HEK293 (cell line): ENCODE data around the gene ALG1.
A peak's percentile ranks its signal among the peaks of the same experiment; 100 is the strongest.

Experiments
- GLIS2 ChIP-seq: fragments of 450-650 bp; formaldehyde crosslinking; IDR thresholded peaks from 2 replicates; pipeline ENCODE4 v1.5.1; 2016; ENCODE audit warnings: missing biosample characterization, missing genetic modification characterization
- KLF1 ChIP-seq: fragments of 450-650 bp; formaldehyde crosslinking; IDR thresholded peaks from 2 replicates; pipeline ENCODE4 v1.5.1; 2016; ENCODE audit warnings: missing biosample characterization, missing genetic modification characterization
- KLF9 ChIP-seq: fragments of 450-650 bp; formaldehyde crosslinking; IDR thresholded peaks from 2 replicates; pipeline ENCODE4 v1.5.1; 2016; ENCODE audit warnings: missing biosample characterization, missing genetic modification characterization, low read depth
- RBAK ChIP-seq: fragments of 450-650 bp; formaldehyde crosslinking; IDR thresholded peaks from 2 replicates; pipeline ENCODE4 v1.5.1; 2016; ENCODE audit warnings: missing biosample characterization, missing genetic modification characterization
- ZBTB20 ChIP-seq: fragments of 450-650 bp; formaldehyde crosslinking; IDR thresholded peaks from 2 replicates; pipeline ENCODE4 v1.5.1; 2016; ENCODE audit warnings: missing biosample characterization, missing genetic modification characterization
- ZBTB48 ChIP-seq: fragments of 450-650 bp; formaldehyde crosslinking; IDR thresholded peaks from 2 replicates; pipeline ENCODE4 v1.5.1; 2016; ENCODE audit warnings: missing biosample characterization, missing genetic modification characterization
- ZFP41 ChIP-seq: fragments of 450-650 bp; formaldehyde crosslinking; IDR thresholded peaks from 2 replicates; pipeline ENCODE4 v1.5.1; 2016; ENCODE audit warnings: missing biosample characterization, missing genetic modification characterization, borderline replicate concordance
- ZNF335 ChIP-seq: fragments of 450-650 bp; formaldehyde crosslinking; conservative IDR thresholded peaks from 2 replicates; pipeline ENCODE4 v1.5.1; 2016; ENCODE audit warnings: missing biosample characterization, missing genetic modification characterization
- ZNF394 ChIP-seq: fragments of 450-650 bp; formaldehyde crosslinking; IDR thresholded peaks from 2 replicates; pipeline ENCODE4 v1.5.1; 2016; ENCODE audit warnings: missing biosample characterization, missing genetic modification characterization, mild to moderate bottlenecking, moderate library complexity, borderline replicate concordance
- ZNF426 ChIP-seq: fragments of 450-650 bp; formaldehyde crosslinking; IDR thresholded peaks from 2 replicates; pipeline ENCODE4 v1.5.1; 2017; ENCODE audit warnings: missing biosample characterization, missing genetic modification characterization, mild to moderate bottlenecking, inconsistent platforms, moderate library complexity
- ZNF670 ChIP-seq: fragments of 450-650 bp; formaldehyde crosslinking; IDR thresholded peaks from 2 replicates; pipeline ENCODE4 v1.5.1; 2016; ENCODE audit warnings: missing biosample characterization, missing genetic modification characterization, low read depth
- ZNF747 ChIP-seq: fragments of 450-650 bp; formaldehyde crosslinking; IDR thresholded peaks from 2 replicates; pipeline ENCODE4 v1.5.1; 2016; ENCODE audit warnings: missing biosample characterization, missing genetic modification characterization
- TF ChIP-seq, protein P1 (sequence below): fragments of 450-650 bp; formaldehyde crosslinking; IDR thresholded peaks from 2 replicates; pipeline ENCODE4 v1.5.1; 2016; ENCODE audit warnings: missing biosample characterization, missing genetic modification characterization
- TF ChIP-seq, protein P2 (sequence below): fragments of 450-650 bp; formaldehyde crosslinking; conservative IDR thresholded peaks from 2 replicates; pipeline ENCODE4 v1.5.1; 2016; ENCODE audit warnings: low read depth, missing biosample characterization, missing genetic modification characterization
- TF ChIP-seq, protein P3 (sequence below): fragments of 450-650 bp; formaldehyde crosslinking; IDR thresholded peaks from 2 replicates; pipeline ENCODE4 v1.5.1; 2016; ENCODE audit warnings: missing biosample characterization, missing genetic modification characterization
- TF ChIP-seq, protein P4 (sequence below): fragments of 450-650 bp; formaldehyde crosslinking; IDR thresholded peaks from 2 replicates; pipeline ENCODE4 v1.5.1; 2017; ENCODE audit warnings: missing biosample characterization, mild to moderate bottlenecking, missing genetic modification characterization, moderate library complexity
- TF ChIP-seq, protein P5 (sequence below): fragments of 450-650 bp; formaldehyde crosslinking; IDR thresholded peaks from 2 replicates; pipeline ENCODE4 v1.5.1; 2016; ENCODE audit warnings: missing biosample characterization, missing genetic modification characterization, borderline replicate concordance
- TF ChIP-seq, protein P6 (sequence below): fragments of 450-650 bp; formaldehyde crosslinking; IDR thresholded peaks from 2 replicates; pipeline ENCODE4 v1.5.1; 2016; ENCODE audit warnings: missing biosample characterization, missing genetic modification characterization
- TF ChIP-seq, protein P7 (sequence below): fragments of 450-650 bp; formaldehyde crosslinking; IDR thresholded peaks from 2 replicates; pipeline ENCODE4 v1.5.0; 2017; ENCODE audit warnings: missing biosample characterization, missing genetic modification characterization, borderline replicate concordance

The ALG1 gene

DNA sequence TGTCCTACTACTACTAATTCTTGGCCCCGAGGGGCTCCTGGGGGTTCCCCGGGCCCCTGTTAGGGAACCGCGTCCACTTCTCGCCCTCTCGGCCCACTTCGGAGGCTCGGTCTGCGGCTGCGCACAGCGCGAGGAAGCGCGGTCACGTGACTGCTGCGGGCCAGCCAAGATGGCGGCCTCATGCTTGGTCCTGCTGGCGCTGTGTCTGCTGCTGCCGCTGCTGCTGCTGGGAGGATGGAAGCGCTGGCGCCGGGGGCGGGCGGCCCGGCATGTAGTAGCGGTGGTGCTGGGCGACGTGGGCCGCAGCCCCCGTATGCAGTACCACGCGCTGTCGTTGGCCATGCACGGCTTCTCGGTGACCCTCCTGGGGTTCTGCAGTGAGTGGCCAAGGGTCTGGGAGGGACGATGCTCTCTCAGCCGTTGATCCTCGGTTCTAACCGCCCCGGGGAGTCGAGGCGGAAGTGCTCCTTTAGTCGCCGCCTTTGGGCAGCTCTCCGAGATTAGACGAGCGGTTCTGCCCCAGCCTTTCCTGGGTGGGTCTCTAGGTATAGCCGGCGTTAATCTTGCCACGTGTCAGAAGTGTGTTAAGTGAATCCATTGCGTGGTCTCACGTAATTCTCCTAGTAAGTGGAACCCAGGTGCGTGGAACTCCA is at the start of gene ALG1 (continued):
- TF ChIP-seq ZNF670 (tag by site-specific recombination) (no peak), ZNF394 (tag by site-specific recombination) (no peak; the same call in 1 of the 2 replicates), ZNF426 (tag by site-specific recombination) (no peak), RBAK (tag by site-specific recombination) (no peak), KLF1 (tag by site-specific recombination) (no peak), KLF9 (tag by site-specific recombination) (peak; percentile 65), ZNF747 (no peak), GLIS2 (no peak), ZFP41 (no peak), ZBTB20 (tag by site-specific recombination) (peak; percentile 35; the same call in 1 of the 2 replicates), ZBTB48 (tag by site-specific recombination) (0 out of 2 replicates have a peak, but pooled peaks have one; percentile 13), ZNF335 (tag by site-specific recombination) (peak; percentile 82)
- TF ChIP-seq, protein P1, sequence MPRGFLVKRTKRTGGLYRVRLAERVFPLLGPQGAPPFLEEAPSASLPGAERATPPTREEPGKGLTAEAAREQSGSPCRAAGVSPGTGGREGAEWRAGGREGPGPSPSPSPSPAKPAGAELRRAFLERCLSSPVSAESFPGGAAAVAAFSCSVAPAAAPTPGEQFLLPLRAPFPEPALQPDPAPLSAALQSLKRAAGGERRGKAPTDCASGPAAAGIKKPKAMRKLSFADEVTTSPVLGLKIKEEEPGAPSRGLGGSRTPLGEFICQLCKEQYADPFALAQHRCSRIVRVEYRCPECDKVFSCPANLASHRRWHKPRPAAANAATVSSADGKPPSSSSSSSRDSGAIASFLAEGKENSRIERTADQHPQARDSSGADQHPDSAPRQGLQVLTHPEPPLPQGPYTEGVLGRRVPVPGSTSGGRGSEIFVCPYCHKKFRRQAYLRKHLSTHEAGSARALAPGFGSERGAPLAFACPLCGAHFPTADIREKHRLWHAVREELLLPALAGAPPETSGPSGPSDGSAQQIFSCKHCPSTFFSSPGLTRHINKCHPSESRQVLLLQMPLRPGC (tag by site-specific recombination): no peak
- TF ChIP-seq, protein P2, sequence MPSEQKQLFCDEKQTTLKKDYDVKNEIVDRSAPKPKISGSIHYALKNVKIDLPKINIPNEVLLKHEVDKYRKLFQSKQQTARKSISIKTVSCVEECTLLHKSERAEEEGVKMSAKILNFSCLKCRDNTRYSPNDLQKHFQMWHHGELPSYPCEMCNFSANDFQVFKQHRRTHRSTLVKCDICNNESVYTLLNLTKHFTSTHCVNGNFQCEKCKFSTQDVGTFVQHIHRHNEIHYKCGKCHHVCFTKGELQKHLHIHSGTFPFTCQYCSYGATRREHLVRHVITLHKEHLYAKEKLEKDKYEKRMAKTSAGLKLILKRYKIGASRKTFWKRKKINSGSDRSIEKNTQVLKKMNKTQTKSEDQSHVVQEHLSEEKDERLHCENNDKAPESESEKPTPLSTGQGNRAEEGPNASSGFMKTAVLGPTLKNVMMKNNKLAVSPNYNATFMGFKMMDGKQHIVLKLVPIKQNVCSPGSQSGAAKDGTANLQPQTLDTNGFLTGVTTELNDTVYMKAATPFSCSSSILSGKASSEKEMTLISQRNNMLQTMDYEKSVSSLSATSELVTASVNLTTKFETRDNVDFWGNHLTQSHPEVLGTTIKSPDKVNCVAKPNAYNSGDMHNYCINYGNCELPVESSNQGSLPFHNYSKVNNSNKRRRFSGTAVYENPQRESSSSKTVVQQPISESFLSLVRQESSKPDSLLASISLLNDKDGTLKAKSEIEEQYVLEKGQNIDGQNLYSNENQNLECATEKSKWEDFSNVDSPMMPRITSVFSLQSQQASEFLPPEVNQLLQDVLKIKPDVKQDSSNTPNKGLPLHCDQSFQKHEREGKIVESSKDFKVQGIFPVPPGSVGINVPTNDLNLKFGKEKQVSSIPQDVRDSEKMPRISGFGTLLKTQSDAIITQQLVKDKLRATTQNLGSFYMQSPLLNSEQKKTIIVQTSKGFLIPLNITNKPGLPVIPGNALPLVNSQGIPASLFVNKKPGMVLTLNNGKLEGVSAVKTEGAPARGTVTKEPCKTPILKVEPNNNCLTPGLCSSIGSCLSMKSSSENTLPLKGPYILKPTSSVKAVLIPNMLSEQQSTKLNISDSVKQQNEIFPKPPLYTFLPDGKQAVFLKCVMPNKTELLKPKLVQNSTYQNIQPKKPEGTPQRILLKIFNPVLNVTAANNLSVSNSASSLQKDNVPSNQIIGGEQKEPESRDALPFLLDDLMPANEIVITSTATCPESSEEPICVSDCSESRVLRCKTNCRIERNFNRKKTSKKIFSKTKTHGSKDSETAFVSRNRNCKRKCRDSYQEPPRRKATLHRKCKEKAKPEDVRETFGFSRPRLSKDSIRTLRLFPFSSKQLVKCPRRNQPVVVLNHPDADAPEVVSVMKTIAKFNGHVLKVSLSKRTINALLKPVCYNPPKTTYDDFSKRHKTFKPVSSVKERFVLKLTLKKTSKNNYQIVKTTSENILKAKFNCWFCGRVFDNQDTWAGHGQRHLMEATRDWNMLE (tag by site-specific recombination): no peak; the same call in 1 of the 2 replicates
- TF ChIP-seq, protein P3, sequence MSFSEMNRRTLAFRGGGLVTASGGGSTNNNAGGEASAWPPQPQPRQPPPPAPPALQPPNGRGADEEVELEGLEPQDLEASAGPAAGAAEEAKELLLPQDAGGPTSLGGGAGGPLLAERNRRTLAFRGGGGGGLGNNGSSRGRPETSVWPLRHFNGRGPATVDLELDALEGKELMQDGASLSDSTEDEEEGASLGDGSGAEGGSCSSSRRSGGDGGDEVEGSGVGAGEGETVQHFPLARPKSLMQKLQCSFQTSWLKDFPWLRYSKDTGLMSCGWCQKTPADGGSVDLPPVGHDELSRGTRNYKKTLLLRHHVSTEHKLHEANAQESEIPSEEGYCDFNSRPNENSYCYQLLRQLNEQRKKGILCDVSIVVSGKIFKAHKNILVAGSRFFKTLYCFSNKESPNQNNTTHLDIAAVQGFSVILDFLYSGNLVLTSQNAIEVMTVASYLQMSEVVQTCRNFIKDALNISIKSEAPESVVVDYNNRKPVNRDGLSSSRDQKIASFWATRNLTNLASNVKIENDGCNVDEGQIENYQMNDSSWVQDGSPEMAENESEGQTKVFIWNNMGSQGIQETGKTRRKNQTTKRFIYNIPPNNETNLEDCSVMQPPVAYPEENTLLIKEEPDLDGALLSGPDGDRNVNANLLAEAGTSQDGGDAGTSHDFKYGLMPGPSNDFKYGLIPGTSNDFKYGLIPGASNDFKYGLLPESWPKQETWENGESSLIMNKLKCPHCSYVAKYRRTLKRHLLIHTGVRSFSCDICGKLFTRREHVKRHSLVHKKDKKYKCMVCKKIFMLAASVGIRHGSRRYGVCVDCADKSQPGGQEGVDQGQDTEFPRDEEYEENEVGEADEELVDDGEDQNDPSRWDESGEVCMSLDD (tag by site-specific recombination): no peak
- TF ChIP-seq, protein P4, sequence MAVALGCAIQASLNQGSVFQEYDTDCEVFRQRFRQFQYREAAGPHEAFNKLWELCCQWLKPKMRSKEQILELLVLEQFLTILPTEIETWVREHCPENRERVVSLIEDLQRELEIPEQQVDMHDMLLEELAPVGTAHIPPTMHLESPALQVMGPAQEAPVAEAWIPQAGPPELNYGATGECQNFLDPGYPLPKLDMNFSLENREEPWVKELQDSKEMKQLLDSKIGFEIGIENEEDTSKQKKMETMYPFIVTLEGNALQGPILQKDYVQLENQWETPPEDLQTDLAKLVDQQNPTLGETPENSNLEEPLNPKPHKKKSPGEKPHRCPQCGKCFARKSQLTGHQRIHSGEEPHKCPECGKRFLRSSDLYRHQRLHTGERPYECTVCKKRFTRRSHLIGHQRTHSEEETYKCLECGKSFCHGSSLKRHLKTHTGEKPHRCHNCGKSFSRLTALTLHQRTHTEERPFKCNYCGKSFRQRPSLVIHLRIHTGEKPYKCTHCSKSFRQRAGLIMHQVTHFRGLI (tag by site-specific recombination): no peak; the same call in 1 of the 2 replicates
- TF ChIP-seq, protein P5, sequence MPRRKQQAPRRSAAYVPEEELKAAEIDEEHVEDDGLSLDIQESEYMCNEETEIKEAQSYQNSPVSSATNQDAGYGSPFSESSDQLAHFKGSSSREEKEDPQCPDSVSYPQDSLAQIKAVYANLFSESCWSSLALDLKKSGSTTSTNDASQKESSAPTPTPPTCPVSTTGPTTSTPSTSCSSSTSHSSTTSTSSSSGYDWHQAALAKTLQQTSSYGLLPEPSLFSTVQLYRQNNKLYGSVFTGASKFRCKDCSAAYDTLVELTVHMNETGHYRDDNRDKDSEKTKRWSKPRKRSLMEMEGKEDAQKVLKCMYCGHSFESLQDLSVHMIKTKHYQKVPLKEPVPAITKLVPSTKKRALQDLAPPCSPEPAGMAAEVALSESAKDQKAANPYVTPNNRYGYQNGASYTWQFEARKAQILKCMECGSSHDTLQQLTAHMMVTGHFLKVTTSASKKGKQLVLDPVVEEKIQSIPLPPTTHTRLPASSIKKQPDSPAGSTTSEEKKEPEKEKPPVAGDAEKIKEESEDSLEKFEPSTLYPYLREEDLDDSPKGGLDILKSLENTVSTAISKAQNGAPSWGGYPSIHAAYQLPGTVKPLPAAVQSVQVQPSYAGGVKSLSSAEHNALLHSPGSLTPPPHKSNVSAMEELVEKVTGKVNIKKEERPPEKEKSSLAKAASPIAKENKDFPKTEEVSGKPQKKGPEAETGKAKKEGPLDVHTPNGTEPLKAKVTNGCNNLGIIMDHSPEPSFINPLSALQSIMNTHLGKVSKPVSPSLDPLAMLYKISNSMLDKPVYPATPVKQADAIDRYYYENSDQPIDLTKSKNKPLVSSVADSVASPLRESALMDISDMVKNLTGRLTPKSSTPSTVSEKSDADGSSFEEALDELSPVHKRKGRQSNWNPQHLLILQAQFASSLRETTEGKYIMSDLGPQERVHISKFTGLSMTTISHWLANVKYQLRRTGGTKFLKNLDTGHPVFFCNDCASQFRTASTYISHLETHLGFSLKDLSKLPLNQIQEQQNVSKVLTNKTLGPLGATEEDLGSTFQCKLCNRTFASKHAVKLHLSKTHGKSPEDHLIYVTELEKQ: no peak
- TF ChIP-seq, protein P6, sequence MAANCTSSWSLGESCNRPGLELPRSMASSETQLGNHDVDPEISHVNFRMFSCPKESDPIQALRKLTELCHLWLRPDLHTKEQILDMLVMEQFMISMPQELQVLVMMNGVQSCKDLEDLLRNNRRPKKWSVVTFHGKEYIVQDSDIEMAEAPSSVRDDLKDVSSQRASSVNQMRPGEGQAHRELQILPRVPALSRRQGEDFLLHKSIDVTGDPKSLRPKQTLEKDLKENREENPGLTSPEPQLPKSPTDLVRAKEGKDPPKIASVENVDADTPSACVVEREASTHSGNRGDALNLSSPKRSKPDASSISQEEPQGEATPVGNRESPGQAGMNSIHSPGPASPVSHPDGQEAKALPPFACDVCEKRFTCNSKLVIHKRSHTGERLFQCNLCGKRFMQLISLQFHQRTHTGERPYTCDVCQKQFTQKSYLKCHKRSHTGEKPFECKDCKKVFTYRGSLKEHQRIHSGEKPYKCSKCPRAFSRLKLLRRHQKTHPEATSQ (tag by site-specific recombination): 0 out of 2 replicates have a peak, but pooled peaks have one; percentile 86
- TF ChIP-seq, protein P7, sequence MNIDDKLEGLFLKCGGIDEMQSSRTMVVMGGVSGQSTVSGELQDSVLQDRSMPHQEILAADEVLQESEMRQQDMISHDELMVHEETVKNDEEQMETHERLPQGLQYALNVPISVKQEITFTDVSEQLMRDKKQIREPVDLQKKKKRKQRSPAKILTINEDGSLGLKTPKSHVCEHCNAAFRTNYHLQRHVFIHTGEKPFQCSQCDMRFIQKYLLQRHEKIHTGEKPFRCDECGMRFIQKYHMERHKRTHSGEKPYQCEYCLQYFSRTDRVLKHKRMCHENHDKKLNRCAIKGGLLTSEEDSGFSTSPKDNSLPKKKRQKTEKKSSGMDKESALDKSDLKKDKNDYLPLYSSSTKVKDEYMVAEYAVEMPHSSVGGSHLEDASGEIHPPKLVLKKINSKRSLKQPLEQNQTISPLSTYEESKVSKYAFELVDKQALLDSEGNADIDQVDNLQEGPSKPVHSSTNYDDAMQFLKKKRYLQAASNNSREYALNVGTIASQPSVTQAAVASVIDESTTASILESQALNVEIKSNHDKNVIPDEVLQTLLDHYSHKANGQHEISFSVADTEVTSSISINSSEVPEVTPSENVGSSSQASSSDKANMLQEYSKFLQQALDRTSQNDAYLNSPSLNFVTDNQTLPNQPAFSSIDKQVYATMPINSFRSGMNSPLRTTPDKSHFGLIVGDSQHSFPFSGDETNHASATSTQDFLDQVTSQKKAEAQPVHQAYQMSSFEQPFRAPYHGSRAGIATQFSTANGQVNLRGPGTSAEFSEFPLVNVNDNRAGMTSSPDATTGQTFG (tag by site-specific recombination): no peak
